ENCODE measurements around the gene MAP2K7. TPM values are rescaled to one million over a fixed set of nuclear protein-coding genes. Genes with fewer than 3 reads are reported as not detected.

Gene MAP2K7
- total and polyA plus RNA-seq, 2 of the 4 experiments (the other 2 are of a cell fraction) = 4.1 to 15.6 TPM

- peak; percentile 50 for ATAC-seq (ENCODE audit: low read depth)
- DNase-seq = peak; percentile 44
- no peaks in the 10 kb centered on the region for H3K9me3 ChIP-seq (ENCODE audit: control insufficient read depth, insufficient read depth, low read length)
- H3K36me3 ChIP-seq (ENCODE audit: control insufficient read depth, insufficient read depth, low read length) = no peaks in the 10 kb centered on the region
- intact Hi-C loops (cut with micrococcal nuclease) = no loop called here
- H2AK5ac ChIP-seq (ENCODE audit: low read depth, low read length) = no peak overlapping the region
- H3K4me3 ChIP-seq (ENCODE audit: insufficient read depth, low read depth, low read length) = peak overlapping the region; percentile 43
- ChIA-PET CTCF (interaction anchor here (0.6 to 1.9 kb wide), 9 partner anchors 8 to 74 kb away, joined by 3 to 6 read pairs (median 4); partner anchors contain the start of genes MAP2K7 and TIMM44), POLR2A (ENCODE audit: unreplicated experiment) (no interaction called here)
- no peak overlapping the region for H3K56ac ChIP-seq (ENCODE audit: extremely low read depth, insufficient read depth, low read length)
- TF ChIP-seq CTCF (conservative IDR thresholded peaks at IDR 0.05; ENCODE audit: low read depth, low read length) (peak; percentile 67), POLR2A (IDR thresholded peaks at IDR 0.05; ENCODE audit: low read depth, low read length) (no peak), BHLHE40 (IDR thresholded peaks at IDR 0.05; ENCODE audit: low read depth, low read length) (peak; percentile 52), RAD21 (IDR thresholded peaks at IDR 0.05; ENCODE audit: low read length) (peak; percentile 6; the same call in 1 of the 2 replicates), USF2 (IDR thresholded peaks at IDR 0.05; ENCODE audit: low read depth, low read length) (no peak), RFX5 (IDR thresholded peaks at IDR 0.05; ENCODE audit: low read depth, low read length) (no peak), FOS (IDR thresholded peaks at IDR 0.05; ENCODE audit: low read depth, low read length) (no peak), RCOR1 (IDR thresholded peaks at IDR 0.05; ENCODE audit: insufficient replicate concordance, low read length) (peak; percentile 51), MAFK (IDR thresholded peaks at IDR 0.05; ENCODE audit: low read depth, low read length) (no peak), CEBPB (IDR thresholded peaks at IDR 0.05; ENCODE audit: low read depth, low read length) (no peak), ELK1 (IDR thresholded peaks at IDR 0.05; ENCODE audit: borderline replicate concordance, low read depth, low read length) (no peak), MXI1 (IDR thresholded peaks at IDR 0.05; ENCODE audit: borderline replicate concordance, low read depth, low read length) (0 out of 2 replicates have a peak, but pooled peaks have one; percentile 8), CHD1 (IDR thresholded peaks at IDR 0.05; ENCODE audit: low read depth, low read length) (no peak), MAZ (IDR thresholded peaks at IDR 0.05; ENCODE audit: borderline replicate concordance, low read depth, low read length) (peak; percentile 42; the same call in 1 of the 2 replicates)
- H3K79me1 ChIP-seq (ENCODE audit: low read depth in 1 of 2, low read length in 2 of 2) = no peaks in the 10 kb centered on the region
- no peak overlapping the region for H3K18ac ChIP-seq (ENCODE audit: low read depth, low read length)
- no peak overlapping the region for H3K27ac ChIP-seq (ENCODE audit: insufficient read depth, low read length)
- H2BK15ac ChIP-seq (ENCODE audit: low read depth, low read length) = no peak overlapping the region
- peak overlapping the region; percentile 91 for H3K4me2 ChIP-seq (ENCODE audit: low read depth, low read length)
- dilution Hi-C loops (cut with HindIII; ENCODE audit: low sequenced_read_pairs, unreplicated experiment) = no loop called here
- H4K5ac ChIP-seq (ENCODE audit: low read depth, low read length) = no peak overlapping the region
- no peak overlapping the region for H3K23ac ChIP-seq (ENCODE audit: low read depth, low read length)
- H4K20me1 ChIP-seq (ENCODE audit: insufficient read depth, low read length) = peaks cover 8% of the 10 kb centered on the region
- no TSS peak for BruUV-seq (replicated peaks)
- in situ Hi-C loops (cut with MboI; ENCODE audit: low sequenced_read_pairs) = no loop called here
- H2AK9ac ChIP-seq (replicated peaks; ENCODE audit: low read depth, low read length, poor library complexity) = peak overlapping the region; percentile 47
- no peak overlapping the region for H4K91ac ChIP-seq (ENCODE audit: insufficient read depth, low read depth, low read length)
- H3K9ac ChIP-seq (ENCODE audit: low read depth, low read length) = no peak overlapping the region
- no peaks in the 10 kb centered on the region for H3K9me1 ChIP-seq (ENCODE audit: insufficient read depth, low read length)
- H2BK20ac ChIP-seq (ENCODE audit: low read depth, low read length) = no peak overlapping the region
- peaks cover 14% of the 10 kb centered on the region for H3K4me1 ChIP-seq (ENCODE audit: control insufficient read depth, insufficient read depth, low read length)
- no peak overlapping the region for H2BK5ac ChIP-seq (ENCODE audit: low read depth, low read length, poor library complexity, severe bottlenecking)
- no peak overlapping the region for H3K14ac ChIP-seq (replicated peaks; ENCODE audit: low read depth, low read length)
- H3K27me3 ChIP-seq (ENCODE audit: control insufficient read depth, insufficient read depth, low read length) = peaks cover 18% of the 10 kb centered on the region
- WGBS, 2 experiments (ENCODE audit: extremely low coverage in 2 of 2, insufficient read length in 1 of 2) = 1% methylated on average over 26 of the region's 67 CpGs; no CpG with 5 or more reads in 1 of the 2 experiments
- no peak overlapping the region for H3K4ac ChIP-seq (ENCODE audit: low read depth, low read length)
- peak overlapping the region; percentile 88 for H2AFZ ChIP-seq (replicated peaks; ENCODE audit: low read length, poor library complexity)
- no peak overlapping the region for H2BK120ac ChIP-seq (ENCODE audit: low read depth, low read length)
- no peak overlapping the region for H4K8ac ChIP-seq (ENCODE audit: low read depth in 2 of 2, low read length in 2 of 2)
Measured at GRCh38 chr19:7868671-7869452, 34.8 kb upstream of the MAP2K7 start.
